K562 (cell line): ENCODE data around the gene WDR86.

Experiments
- ARHGAP35 ChIP-seq: fragments of 450-650 bp; IDR thresholded peaks from 2 replicates; pipeline ENCODE4 v1.6.1; 2018; ENCODE audit not compliant: partially characterized antibody
- EP300 ChIP-seq: IDR thresholded peaks from 2 replicates; pipeline ENCODE4 v1.6.1; 2012; ENCODE audit warnings: low read length, improper control_type of control experiment
- FOSL1 ChIP-seq: fragments of 200-800 bp; sonication (Bioruptor generic); conservative IDR thresholded peaks from 2 replicates; pipeline ENCODE4 v1.6.1; 2016; ENCODE audit warnings: missing genetic modification characterization, missing compliant biosample characterization

DNA sequence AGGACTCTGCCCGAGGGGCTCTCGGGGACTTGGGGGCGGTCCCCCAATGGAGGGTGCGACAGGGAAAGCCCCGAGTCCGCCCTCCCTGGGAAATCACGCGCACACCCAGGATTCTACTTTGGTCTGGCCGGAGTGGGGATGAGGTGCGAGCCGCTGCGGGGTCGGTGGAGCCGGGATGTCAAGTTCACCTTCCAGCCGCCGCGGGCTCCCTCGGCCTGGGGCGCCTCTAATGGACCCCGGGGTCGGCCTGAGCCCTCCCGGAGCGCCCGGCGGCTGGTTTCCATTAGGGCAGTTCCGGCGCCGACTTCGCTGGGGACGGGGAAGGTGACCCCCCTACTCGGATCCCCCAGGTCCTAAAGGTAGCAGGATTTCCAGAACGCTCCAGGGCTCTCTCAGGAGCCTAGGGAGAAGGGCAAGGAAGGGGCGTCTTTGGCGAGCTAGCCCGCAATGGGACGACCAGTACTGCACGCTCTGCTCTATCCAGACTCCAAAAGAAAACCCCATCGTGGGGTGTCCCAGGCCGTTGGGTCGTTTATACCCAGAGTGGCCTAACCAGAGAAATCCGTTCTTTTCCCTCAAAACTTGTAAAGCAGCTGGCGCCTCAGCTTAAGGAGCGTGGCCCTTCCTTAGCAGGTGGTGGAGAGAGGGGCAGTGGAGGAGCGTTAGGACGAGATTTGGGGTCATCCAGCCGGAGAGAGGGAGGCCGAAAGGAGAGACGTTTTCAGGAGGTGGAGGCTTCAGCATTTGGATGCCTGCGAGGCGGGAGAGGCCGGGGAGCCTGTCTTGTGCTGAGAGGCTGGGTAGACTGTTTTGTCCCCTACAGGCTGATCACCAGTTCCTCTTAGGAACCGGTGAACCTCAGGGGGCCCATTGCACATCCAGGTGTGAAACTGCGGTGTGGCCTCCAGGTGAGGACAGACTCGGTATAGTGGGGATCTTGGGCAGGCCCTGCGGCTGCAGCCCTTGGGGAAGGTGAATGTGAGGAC is 860 bp upstream of the WDR86 start:
- TF ChIP-seq FOSL1 (no peak), ARHGAP35 (no peak), EP300 (no peak)
